HG03159 (cell line): ENCODE data around the gene RNF11.
"Not testable (repeated sequence)": the region's sequence is repeated elsewhere in the genome, so short reads cannot be mapped to it uniquely, and the experiment has no call there.

Source experiments
- ATAC-seq: cut with Tn5 transposase; IDR thresholded peaks from one replicate; pipeline ENCODE4 v1.9.1; 2021; ENCODE audit warnings: mild to moderate bottlenecking, moderate library complexity; ENCODE audit not compliant: unreplicated experiment

The RNF11 gene

DNA sequence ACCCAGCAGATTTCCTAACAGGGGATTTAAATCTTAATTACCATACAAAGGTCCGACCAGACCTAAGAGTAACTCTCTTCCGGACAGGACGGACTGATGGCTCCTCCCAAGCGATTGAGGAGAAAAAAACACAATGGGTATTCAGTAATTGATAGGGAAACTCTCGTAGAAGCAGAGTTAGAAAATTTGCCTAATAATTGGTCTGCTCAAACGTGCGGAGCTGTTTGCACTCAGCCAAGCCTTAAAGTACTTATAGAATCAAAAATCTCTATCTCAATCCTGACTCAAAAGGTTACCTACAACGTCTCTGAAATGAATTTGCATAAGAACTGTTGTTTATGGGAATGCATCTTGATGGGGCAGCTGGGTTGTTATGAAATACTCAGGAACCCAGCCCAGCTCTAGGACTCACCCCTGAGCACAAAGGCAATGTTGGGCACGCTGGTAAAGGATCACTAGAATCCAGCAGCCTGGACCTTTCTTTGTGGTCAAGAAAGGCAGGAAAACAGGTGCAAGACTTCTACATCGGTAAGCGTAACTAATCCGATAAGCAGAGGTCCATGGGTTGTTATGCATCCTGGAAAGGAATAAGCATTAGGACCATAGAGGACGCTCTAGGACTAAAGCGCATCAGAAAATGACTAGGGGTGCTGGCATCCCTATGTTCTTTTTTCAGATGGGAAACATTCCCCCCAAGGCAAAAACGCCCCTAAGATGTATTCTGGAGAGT lies 8.7 kb upstream of the RNF11 start:
- ATAC-seq: not testable (repeated sequence)

DNA sequence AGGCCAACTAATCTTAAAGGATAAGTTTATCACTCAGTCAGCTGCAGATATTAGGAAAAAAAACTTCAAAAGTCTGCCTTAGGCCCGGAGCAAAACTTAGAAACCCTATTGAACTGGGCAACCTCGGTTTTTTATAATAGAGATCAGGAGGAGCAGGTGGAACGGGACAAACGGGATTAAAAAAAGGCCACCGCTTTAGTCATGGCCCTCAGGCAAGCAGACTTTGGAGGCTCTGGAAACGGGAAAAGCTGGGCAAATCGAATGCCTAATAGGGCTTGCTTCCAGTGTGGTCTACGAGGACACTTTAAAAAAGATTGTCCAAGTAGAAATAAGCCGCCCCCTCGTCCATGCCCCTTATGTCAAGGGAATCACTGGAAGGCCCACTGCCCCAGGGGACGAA lies 7.6 kb upstream of the RNF11 start:
- not testable (repeated sequence) for ATAC-seq

DNA sequence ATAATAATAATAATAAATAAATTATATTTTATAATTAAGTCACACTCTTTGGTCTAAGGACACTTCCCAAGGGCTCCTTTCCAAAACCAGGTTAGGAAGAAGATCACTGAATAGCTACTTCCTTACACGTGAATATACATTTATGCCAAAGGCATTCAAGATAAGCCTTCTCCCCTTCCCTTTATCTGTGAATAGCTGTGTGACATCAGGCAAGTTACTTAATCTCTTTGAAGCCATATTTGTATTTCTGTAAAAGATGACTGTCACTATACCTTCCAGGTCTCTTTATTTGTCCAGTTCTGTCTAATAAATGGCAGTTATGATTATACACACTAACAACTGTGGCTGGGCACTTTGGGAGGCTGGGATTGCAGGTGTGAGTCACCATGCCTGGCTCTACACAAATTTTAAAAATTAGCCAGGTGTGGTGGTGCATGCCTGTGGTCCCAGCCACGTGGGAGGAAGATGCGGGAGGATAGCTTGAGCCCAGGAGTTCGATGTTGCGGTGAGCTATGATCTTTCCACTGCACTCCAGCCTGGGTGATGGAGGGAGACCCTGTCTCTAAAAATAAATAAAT lies 5.5 kb upstream of the RNF11 start:
- ATAC-seq: no peak

DNA sequence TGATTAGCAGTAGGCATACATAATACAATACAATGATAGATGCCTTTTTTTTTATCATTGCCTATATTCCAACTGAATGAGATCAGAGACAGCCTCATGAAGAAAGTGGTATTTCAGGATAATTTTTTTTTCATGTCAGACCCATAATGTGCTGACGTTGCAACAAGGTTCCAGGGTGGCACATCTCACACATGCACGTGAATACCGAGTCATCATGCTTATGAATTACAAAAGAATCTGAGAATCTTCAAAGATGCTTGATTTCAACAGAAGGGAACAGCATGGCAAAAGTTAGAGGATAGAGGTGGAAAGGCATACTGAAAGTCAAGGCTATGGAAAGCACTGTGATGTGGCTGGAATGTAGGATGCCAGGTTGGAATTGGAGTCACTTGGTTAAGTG lies 5.0 kb upstream of the RNF11 start:
- ATAC-seq: no peak

DNA sequence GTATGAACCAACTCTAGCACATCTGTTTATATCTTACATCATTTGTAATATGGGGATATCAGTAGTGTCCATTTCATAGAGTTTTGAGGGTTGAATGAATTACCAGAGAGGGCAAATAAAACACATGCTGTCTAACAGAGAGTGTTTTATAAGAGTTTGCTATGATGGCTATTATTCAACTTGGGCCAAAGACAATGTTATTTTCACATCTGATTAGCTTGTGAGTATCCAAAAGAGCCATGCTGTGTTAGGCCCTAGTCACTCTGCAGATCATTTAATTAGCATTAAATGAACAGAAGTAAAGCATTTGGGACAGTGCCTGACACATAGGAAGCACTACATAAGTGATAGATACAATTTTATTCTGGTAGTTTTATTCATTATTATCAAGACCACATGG lies 4.2 kb upstream of the RNF11 start:
- no peak for ATAC-seq

DNA sequence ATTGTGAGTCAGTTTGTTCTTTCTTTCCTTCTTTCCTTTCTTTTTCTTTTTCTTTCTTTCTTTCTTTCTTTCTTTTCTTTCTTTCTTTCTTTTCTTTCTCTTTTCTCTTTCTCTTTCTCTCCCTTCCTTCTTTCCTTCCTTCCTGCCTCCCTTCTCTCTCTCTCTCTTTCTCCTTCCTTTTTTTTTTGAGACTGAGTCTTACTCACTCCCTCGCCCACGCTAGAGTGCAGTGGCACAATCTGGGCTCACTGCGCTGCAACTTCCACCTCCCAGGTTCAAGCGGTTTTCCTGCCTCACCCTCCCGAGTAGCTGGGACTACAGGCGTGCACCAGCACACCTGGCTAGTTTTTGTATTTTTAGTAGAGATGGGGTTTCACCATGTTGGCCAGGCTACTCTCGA lies 1.8 kb upstream of the RNF11 start:
- ATAC-seq: not testable (repeated sequence)

DNA sequence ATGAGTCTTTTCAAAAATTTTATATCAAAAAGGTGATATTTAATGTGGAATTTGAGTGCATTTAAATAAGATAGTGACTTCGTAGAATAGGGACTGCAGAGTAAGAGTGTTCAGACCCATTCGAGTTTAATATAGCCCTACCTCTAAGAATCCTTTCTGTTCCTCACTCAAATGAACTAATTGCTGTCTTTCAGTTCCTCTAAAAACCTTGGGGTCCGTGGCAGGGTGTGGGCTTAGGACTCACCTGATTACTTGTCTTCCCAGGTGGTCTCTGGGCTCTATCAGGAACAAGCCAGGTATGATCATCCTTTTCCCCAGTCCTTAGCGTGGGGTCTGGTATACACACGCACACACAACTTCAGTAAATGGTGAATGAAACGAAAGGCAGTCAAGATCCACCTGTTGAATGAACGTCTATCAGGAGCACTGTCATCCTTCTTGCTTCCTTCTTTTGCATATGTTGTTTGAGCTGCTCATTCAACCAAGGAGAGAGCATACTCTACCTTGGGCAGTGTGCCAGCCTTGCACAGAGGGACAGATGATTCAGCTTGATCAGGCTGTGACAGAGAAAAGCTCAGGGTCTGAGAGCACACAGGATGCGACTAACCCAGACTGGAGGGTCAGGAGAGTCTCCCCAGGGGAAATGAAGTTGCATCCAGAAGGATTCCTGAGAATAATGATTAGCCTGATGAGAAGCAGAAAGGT lies 1.2 kb upstream of the RNF11 start:
- ATAC-seq: peak; percentile 75

DNA sequence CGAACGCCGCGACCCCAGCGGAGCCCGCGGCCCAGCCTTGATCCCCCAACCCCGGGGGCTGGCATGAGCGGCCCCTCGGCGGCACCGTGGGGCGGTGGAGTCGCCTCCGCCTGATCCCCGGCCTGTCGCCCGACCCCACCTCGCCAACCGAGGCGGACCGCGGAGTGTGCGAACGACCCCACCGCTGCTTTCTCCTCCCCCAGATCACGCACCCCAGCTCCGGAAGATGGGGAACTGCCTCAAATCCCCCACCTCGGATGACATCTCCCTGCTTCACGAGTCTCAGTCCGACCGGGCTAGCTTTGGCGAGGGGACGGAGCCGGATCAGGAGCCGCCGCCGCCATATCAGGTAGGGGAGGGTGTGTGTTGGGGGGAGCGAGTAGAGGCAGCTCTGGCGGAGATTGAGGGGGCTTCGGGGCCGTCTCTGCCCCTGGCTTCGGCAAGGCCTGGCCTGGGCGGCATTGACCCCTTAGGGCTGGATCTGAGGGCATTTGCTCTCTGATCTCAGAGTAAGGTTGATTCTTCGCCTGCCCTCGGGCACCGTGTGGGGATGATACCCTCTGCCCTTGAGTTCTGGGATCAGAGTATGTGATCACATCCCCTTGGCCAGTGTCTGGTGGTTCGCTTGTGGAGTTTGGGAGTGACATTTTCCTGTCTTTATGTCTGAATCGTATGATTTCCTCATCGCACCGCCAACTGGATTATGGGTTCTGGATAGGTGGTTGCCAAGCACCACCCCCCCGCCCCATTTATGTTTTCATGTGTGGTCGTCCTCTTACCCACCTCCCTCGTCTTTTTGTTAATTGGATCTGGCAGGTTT lies 668 bp downstream of the RNF11 start:
- ATAC-seq: peak; percentile 11

DNA sequence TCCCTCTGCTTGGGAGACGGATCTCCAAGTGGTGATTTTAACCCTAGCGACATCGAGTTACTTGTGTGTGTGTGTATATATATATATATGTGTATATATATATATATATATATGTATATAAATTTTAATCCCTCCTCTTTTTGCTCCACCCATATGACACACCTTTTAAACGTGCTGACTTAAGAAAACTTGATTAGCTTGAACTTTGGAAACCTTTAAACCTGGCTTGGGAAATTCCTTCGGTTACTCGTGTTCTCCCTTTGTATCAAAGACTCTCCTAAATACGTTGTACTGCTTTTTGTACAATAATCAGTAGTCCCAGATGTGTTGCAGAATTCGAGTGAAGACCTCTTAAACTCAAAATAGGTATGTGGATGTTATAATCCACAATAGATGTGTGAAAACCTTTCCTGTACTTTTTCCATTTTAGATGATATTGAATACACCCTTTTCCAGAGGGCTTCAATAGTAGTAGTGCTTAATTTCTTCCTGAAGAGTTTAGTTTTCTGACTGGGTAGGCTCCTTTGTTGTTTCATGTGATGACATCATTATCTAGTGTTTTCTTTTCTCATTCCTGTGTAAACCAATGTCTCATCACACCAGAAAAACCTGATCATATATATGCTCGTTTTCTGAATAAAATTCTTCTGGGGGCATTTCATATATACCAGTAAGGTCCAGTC lies 1.4 kb downstream of the RNF11 start:
- ATAC-seq: no peak

DNA sequence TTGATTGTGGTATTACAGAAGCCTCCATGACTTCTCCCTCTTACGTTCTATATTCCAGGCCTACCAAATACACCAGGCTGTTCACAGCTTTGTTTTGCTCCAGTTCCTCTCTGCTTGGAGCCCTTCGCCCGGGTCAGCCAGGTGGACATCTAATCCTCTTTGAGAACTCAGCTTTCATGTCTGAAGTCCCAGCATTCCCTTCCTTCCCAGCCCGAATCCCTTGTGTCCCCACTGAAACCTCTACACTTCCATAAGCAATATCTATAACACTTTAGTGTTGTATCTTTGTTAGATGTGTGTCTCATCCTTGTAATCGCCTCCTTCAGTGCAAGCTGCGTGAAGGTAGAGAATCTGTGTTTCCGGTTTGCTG lies 1.9 kb downstream of the RNF11 start:
- no peak for ATAC-seq

DNA sequence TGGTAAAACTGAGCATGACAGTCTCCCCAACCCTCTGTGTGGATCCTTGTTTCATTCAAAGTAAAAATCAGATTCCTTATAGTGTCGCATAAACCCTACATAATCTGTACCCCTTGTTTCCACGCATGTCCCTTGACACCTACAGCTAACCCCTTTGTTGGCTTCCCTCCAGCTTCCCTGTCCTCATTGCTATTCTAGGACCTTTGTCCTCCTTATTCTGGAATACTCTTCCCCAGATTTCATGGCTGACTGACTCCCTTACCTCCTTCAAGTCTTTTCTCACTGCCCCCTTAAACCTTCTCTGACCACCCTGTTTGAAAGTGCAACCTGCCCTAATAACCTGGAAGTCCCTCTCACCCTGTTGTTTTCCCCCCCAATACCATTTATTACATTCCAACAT lies 4.0 kb downstream of the RNF11 start:
- ATAC-seq: no peak

DNA sequence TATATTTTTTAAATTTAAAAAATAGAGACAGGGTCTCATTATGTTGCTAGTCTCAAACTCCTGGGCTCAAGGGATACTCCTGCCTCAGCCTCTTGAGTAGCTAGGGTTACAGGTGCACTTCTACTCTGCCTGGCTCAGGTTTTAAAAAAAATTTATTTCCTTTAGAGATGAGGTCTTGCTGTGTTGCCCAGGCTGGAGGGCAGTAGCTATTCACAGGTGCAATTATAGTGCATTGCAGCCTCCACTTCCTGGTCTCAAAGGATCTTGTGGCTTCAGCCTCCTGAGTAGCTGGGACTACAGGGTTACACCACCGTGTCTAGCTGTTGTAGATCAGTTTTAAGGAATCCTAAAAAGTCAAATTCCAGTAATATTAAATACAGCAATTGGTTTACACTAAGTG lies 5.0 kb downstream of the RNF11 start:
- no peak for ATAC-seq

DNA sequence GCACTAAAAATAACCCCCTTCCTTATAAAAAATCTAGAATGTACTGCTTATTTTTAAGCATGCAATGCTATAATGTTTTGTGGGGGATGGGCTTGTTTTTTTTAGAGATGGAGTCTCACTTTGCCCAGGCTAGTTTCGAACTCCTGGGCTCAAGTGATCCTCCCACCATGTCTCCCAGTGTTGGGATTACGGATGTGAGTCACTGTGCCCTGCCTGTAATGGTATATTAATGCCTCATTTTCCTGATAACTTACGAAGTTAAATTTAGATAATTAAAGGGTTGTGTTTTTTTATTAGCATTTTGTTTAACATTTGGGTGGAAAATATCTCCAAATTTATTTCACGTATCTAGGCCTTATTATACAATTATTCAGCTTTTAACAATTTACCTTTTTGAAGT lies 6.5 kb downstream of the RNF11 start:
- no peak for ATAC-seq

DNA sequence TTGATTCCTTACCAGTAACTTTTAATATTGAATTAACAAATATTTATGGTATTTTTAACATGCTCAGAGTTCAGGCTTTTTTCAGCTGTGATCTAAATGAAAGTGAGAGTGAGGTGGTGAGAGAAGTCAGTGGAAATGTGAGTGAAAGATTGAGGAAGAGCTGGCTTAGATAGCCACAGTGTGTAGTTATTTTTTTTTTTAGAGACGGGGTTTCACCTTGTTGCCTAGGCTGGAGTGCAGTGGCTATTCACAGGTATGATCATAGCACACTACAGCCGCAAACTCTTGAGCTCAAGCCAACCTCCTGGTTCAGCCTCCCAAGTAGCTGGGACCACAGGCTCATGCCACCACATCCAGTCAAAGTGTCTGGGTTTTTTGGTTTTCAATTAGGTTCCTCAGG lies 10.9 kb downstream of the RNF11 start:
- ATAC-seq: peak; percentile 87

DNA sequence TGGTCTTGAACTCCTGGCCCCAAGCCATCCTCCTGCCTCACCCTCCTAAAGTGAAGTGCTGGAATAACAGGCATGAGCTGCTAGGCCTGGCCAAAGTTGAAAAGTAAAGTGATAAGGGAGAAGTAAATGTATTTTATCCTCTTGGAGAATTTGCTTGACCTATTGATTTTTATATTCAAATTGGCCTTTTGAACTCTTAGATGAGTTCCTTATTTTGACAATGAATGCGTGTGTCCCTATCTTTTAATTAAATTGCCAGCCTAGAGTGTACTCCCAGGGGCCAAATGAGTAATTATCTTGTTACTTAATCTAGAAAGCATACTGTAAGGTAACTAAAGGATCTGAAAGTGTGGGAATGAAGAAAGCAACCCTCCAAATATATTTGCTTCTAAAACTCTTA lies 11.4 kb downstream of the RNF11 start:
- no peak for ATAC-seq

DNA sequence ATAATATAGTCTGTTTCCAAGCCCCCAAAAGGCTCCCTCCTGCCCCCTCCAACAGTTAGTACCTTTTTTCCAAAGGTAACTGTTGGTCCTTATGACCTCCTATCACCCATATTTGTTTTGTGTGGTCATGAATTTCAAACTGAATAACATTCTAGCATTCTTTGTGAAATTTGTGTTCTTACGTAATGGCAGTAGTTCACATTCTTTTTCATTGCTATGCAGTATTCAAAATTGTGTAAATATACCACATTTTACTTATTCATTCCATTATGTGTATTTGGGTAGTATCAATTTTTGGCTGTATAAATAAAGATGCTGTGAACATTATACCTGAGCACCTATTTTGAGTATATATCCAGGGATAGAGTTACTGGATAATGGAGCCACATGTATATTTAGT lies 13.4 kb downstream of the RNF11 start:
- ATAC-seq: no peak

DNA sequence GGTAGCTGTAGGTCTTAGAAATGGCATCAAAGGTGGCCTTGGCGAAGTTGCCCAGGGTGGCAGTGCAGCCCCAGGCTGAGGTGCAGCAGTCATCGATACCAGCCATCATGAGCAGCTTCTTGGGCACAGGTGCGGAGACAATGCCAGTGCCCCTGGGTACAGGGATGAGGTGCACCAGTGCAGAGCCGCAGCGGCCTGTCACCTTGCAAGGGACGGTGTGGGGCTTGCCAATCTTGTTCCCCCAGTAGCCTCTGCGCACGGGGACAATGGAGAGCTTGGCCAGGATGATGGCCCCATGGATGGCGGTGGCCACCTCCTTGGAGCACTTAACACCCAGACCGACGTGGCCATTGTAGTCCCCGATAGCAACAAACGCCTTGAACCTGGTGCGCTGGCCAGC lies 14.7 kb downstream of the RNF11 start:
- ATAC-seq: not testable (repeated sequence)

DNA sequence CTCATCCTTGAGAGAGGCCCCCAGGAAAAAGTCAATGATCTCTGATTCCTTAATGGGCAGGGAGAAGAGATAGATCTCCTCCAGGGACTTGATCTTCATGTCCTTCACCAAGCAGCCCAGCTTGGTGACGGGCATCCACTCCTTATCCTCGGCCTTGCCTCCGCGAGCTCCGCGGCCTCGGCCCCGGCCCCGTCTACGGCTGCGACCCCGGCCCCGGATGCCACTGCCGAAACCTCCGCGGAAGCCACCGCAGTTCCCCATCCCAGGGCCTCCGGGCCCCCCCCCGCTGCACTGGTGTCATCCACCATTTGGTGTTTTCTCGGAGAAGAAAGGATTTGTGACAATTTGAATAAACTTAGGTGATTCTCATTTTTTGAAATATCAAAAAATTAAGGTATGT lies 15.1 kb downstream of the RNF11 start:
- not testable (repeated sequence) for ATAC-seq

DNA sequence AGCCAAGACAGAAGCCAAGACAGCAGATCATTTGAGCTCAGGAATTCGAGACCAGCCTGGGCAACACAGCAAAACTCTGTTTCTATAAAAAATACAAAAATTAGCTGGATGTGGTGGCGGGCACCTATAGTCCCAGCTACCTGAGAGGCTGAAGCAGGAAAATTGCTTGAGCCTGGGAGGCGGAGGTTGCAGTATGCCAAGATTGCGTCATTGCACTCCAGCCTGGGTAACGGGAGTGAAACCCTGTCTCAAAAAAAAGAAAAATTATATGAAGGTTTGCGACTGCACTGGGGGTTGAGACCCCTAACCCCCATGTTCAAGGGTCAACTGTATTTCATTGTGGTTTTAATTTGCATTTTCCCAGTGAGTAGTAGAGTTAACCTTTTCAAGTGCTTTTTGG lies 16.3 kb downstream of the RNF11 start:
- no peak for ATAC-seq

DNA sequence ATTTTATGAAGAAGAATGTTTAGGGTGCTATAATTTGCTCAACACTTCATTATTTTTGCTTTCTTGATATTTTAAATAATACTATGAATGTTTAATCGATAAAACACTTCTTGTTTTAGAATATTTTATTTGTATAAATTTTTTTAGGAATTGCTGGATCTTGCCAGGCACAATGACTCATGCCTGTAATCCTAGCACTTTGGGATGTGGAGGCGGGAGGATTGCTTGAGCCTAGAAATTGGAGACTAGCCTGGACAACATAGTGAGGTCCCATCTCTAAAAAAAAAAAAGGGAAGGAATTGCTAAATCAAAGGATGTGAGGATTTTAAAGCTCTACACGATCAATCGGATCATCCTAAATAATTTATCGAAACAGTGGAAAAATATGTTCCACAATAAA lies 17.6 kb downstream of the RNF11 start:
- no peak for ATAC-seq

DNA sequence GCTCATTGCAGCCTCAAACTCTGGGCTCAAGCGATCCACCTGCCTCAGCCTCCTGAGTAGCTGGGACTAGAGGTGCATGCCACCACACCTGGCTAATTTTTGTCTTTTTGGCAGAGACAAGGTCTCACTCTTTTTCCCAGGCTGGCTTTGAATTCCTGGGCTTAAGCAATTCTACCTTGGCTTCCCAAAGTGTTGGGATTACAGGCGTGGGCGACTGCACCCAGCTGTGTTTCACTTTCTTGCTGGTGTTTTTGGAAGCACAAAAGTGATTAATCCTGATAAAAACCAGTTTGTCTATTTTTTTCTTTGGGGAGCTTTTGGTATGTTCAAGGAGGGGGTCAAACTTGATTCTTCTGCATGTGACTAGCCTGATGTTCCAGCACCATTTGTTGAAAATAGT lies 19.3 kb downstream of the RNF11 start:
- ATAC-seq: no peak
